Stimulated activated CD4-positive, alpha-beta T cell treated with anti-CD3 and anti-CD28 coated beads, Interleukin-4, amount 100 ng/mL, for 4 hours (primary cell): ENCODE data around the gene PPP1R1A.

Source experiments
- DNase-seq, 2 experiments: peaks; one replicate each; pipeline ENCODE4 v3.0.0-alpha.2; 2020

Gene PPP1R1A

GRCh38 chr12:54603173-54603814, 14.8 kb upstream of the PPP1R1A start:
- peak; percentile 51 to 55 for DNase-seq

GRCh38 chr12:54602661-54603060, 14.2 kb upstream of the PPP1R1A start:
- DNase-seq: no peak

GRCh38 chr12:54601841-54602240, 13.4 kb upstream of the PPP1R1A start:
- DNase-seq: no peak

GRCh38 chr12:54598970-54599369, 10.5 kb upstream of the PPP1R1A start:
- no peak for DNase-seq

GRCh38 chr12:54596526-54596946, 8.1 kb upstream of the PPP1R1A start:
- DNase-seq: peak; percentile 27 to 43

- no peak for DNase-seq
Measured at GRCh38 chr12:54595471-54595870, 7.0 kb upstream of the PPP1R1A start.

- DNase-seq: no peak
Measured at GRCh38 chr12:54593725-54594124, 5.3 kb upstream of the PPP1R1A start.

GRCh38 chr12:54593135-54593534, 4.7 kb upstream of the PPP1R1A start:
- DNase-seq: no peak

- no peak for DNase-seq
Measured at GRCh38 chr12:54592316-54592715, 3.9 kb upstream of the PPP1R1A start.

- no peak for DNase-seq
Measured at GRCh38 chr12:54590978-54591591, 2.6 kb upstream of the PPP1R1A start.

GRCh38 chr12:54589964-54590363, 1.5 kb upstream of the PPP1R1A start:
- DNase-seq: no peak

GRCh38 chr12:54588890-54589267, 420 bp upstream of the PPP1R1A start:
- no peak for DNase-seq

- no peak for DNase-seq
Measured at GRCh38 chr12:54587315-54587873, 1.1 kb downstream of the PPP1R1A start.

GRCh38 chr12:54586620-54587019, 1.8 kb downstream of the PPP1R1A start:
- no peak for DNase-seq

- no peak for DNase-seq
Measured at GRCh38 chr12:54585243-54585642, 3.2 kb downstream of the PPP1R1A start.

- DNase-seq: no peak
Measured at GRCh38 chr12:54584128-54584527, 4.3 kb downstream of the PPP1R1A start.

GRCh38 chr12:54583726-54584125, 4.7 kb downstream of the PPP1R1A start:
- no peak for DNase-seq

- no peak for DNase-seq
Measured at GRCh38 chr12:54581412-54581811, 7.0 kb downstream of the PPP1R1A start.

- DNase-seq: peak; percentile 68 to 78
Measured at GRCh38 chr12:54579696-54580333, 8.6 kb downstream of the PPP1R1A start.

- no peak for DNase-seq
Measured at GRCh38 chr12:54579258-54579657, 9.2 kb downstream of the PPP1R1A start.

GRCh38 chr12:54578778-54579177, 9.7 kb downstream of the PPP1R1A start:
- DNase-seq: no peak

- no peak for DNase-seq
Measured at GRCh38 chr12:54572881-54573280, 15.6 kb downstream of the PPP1R1A start.

- DNase-seq: no peak
Measured at GRCh38 chr12:54571193-54572188, 17.0 kb downstream of the PPP1R1A start.
